ENCODE data around the gene FBXL17. TPM values are rescaled to one million over a fixed set of nuclear protein-coding genes. Genes with fewer than 3 reads are reported as not detected.

FBXL17 gene
- total RNA-seq, 1 donor from 2014 or later: 8.2 TPM

DNA sequence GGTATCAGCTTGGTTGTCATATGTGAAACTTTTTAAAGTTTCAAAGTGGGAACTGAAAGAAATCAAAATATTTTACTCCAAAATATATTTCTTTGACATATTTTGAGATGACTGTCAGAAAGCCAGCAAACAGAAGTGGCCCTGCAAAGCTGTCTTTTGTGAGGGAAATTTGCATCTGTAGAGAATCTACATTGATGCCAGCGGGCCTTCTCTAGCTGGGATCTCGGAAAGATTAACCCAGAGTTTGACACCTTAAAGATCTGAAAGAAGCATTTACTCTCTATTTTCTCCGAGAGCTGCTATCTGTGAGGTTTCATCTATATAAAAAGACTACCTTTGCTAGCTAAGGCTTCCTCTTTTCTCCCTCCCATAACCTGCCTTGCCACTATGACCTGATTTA is 303.6 kb downstream of the FBXL17 start:
- Mint-ChIP-seq H3K27me3 (ENCODE audit: insufficient read depth) (no peaks in the 10 kb centered on the region), H3K36me3 (ENCODE audit: low read depth) (no peaks in the 10 kb centered on the region), H3K4me1 (ENCODE audit: low read depth) (no peaks in the 10 kb centered on the region), H3K27ac (no peak overlapping the region), H3K9me3 (peaks cover 5% of the 10 kb centered on the region), H3K4me3 (no peak overlapping the region)
- intact Hi-C loops (cut with micrococcal nuclease): no loop called here
- DNase-seq (ENCODE audit: low spot score): no peak

DNA sequence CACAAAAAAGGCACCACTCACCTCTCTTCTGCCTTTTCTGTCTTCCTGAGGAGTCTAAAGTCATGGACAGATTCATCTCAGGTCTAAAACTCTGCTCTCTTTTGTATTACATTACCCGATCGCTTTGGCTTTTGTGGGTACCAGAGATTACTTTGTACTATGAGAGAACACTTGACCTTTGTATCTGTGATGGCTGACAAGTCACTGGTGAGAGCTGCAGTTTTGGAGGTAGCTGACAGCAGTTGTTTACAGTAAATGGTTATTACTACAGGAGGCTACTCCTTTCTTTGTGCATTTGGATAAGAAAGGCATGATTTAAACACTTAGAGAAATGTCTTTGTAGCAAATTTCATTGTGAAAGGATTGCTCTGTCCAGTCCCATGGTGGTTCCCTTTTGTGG is 307.3 kb downstream of the FBXL17 start:
- intact Hi-C loops (cut with micrococcal nuclease): no loop called here
- no peak overlapping the region for H3K27ac Mint-ChIP-seq
- no peaks in the 10 kb centered on the region for H3K4me1 Mint-ChIP-seq (ENCODE audit: low read depth)

DNA sequence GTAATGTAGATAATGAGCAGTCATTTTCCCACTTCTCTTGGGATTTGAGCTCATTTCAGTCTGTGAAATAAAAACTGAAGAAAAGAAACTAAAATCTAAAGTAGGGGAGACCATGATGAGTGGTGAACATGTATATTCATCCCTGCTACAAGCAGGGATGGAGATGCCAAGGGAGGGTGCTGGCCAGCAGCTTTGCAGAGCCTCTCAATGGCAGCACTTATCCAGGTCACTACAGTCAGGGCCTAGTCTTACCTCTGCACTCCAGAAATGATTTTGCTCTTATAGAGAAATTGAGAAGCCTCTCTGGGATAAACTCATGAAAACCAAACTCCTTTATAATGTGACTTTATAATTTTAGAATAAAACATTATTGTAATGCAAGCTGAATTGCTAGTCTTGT is 317.6 kb downstream of the FBXL17 start:
- H3K27ac Mint-ChIP-seq: no peak overlapping the region
- intact Hi-C loops (cut with micrococcal nuclease): no loop called here
- peaks cover 2% of the 10 kb centered on the region for H3K4me1 Mint-ChIP-seq (ENCODE audit: low read depth)
- H3K27me3 Mint-ChIP-seq (ENCODE audit: insufficient read depth): no peaks in the 10 kb centered on the region
- no peak for DNase-seq (ENCODE audit: low spot score)
- H3K36me3 Mint-ChIP-seq (ENCODE audit: low read depth): no peaks in the 10 kb centered on the region
- no peak overlapping the region for H3K4me3 Mint-ChIP-seq
- H3K9me3 Mint-ChIP-seq: no peaks in the 10 kb centered on the region

More for the DNA sequence above, 307.3 kb downstream of the FBXL17 start:
- Mint-ChIP-seq H3K9me3 (peaks cover 10% of the 10 kb centered on the region), H3K4me3 (no peak overlapping the region), H3K27me3 (ENCODE audit: insufficient read depth) (no peaks in the 10 kb centered on the region), H3K36me3 (ENCODE audit: low read depth) (peaks cover 1% of the 10 kb centered on the region)
- DNase-seq (ENCODE audit: low spot score): no peak

DNA sequence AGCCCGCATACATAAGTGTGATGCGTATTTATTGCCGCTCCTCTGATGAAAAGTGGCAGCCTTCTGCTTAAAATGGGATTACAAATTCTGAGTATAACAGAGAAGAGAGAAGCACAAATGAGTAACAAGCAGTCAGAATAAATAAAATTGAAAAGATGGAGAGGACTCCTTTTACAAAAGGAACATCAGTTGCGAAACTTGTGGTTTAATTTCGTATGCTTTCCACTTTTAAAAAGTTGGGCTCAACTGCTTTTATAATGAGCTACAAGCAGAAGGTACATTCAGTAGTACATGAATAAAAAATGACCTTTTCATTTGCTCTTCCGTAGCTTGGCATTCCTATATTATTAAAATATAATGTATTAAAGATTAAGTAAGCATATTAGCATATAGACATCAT is 320.0 kb downstream of the FBXL17 start:
- intact Hi-C loops (cut with micrococcal nuclease): no loop called here
- DNase-seq (ENCODE audit: low spot score): no peak
- Mint-ChIP-seq H3K27me3 (ENCODE audit: insufficient read depth) (no peaks in the 10 kb centered on the region), H3K4me3 (no peak overlapping the region), H3K36me3 (ENCODE audit: low read depth) (no peaks in the 10 kb centered on the region), H3K27ac (no peak overlapping the region), H3K4me1 (ENCODE audit: low read depth) (no peaks in the 10 kb centered on the region), H3K9me3 (no peaks in the 10 kb centered on the region)

DNA sequence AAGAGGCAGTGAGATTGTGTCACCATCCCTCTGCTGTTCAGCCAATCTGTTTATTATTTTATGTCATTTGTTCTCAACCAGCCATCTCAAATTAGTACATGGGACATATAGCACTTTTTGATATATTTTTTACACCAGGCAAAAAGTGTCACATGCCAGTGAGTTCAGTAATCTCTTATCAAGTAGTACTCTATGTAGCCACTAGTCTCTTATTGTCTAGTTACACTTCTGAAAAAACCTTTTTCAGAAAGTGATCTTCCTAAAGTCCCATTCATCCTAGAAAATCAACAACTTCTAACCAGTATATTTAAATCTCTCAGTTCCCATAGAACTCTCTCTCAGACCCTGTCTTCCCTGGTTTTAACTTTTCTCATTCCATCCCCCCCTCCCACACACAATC is 321.6 kb downstream of the FBXL17 start:
- intact Hi-C loops (cut with micrococcal nuclease): no loop called here
- H3K27ac Mint-ChIP-seq: no peak overlapping the region
- no peaks in the 10 kb centered on the region for H3K36me3 Mint-ChIP-seq (ENCODE audit: low read depth)
- H3K4me1 Mint-ChIP-seq (ENCODE audit: low read depth): no peaks in the 10 kb centered on the region
- DNase-seq (ENCODE audit: low spot score): no peak
- H3K27me3 Mint-ChIP-seq (ENCODE audit: insufficient read depth): no peaks in the 10 kb centered on the region
- H3K9me3 Mint-ChIP-seq: no peaks in the 10 kb centered on the region
- H3K4me3 Mint-ChIP-seq: no peak overlapping the region

DNA sequence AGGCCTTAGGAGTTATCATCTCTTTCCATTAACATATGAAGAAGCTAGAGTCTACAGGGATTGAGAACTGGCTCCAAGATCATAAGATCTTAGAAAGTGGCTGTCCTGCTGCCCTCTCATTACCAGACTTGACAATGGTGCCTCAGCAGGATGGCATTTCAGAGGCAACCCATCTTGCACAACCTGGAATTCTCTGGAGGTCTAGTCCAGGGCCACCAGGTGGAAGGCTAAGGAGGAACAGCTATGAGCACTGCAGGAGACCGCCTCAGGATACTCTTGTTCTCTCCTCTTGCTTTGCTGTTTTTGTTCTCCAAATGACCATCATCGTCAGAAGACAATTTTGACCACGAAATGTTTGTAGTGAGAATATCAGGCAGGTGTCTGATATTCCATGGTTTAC is 322.6 kb downstream of the FBXL17 start:
- H3K27me3 Mint-ChIP-seq (ENCODE audit: insufficient read depth): no peaks in the 10 kb centered on the region
- no peak overlapping the region for H3K27ac Mint-ChIP-seq
- H3K4me3 Mint-ChIP-seq: no peak overlapping the region
- no peaks in the 10 kb centered on the region for H3K4me1 Mint-ChIP-seq (ENCODE audit: low read depth)
- no peaks in the 10 kb centered on the region for H3K36me3 Mint-ChIP-seq (ENCODE audit: low read depth)
- intact Hi-C loops (cut with micrococcal nuclease): no loop called here
- DNase-seq (ENCODE audit: low spot score): no peak
- H3K9me3 Mint-ChIP-seq: no peaks in the 10 kb centered on the region

DNA sequence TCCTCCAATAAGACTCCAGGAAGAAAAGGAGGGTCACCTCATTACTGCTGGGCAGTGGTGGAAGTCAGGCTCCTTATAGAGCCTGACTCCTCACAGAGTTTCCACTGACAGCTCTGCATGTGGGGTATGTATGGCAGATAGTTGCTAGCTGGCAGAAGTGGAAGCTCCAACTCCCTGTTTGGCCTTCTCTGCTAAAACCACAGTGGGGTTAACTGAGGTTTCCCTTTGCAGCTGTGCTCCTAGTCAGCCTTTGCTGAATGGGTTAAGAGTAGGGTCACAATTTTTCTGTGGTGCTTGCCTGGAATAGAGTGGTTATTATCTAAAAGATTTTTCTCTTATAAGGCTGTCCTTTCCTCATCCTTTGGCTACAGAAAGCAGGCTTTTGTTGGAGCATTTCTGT is 327.5 kb downstream of the FBXL17 start:
- no peaks in the 10 kb centered on the region for H3K27me3 Mint-ChIP-seq (ENCODE audit: insufficient read depth)
- intact Hi-C loops (cut with micrococcal nuclease): no loop called here
- peaks cover 15% of the 10 kb centered on the region for H3K9me3 Mint-ChIP-seq
- no peaks in the 10 kb centered on the region for H3K4me1 Mint-ChIP-seq (ENCODE audit: low read depth)
- H3K36me3 Mint-ChIP-seq (ENCODE audit: low read depth): peaks cover 3% of the 10 kb centered on the region
- DNase-seq (ENCODE audit: low spot score): no peak
- no peak overlapping the region for H3K4me3 Mint-ChIP-seq
- H3K27ac Mint-ChIP-seq: no peak overlapping the region

DNA sequence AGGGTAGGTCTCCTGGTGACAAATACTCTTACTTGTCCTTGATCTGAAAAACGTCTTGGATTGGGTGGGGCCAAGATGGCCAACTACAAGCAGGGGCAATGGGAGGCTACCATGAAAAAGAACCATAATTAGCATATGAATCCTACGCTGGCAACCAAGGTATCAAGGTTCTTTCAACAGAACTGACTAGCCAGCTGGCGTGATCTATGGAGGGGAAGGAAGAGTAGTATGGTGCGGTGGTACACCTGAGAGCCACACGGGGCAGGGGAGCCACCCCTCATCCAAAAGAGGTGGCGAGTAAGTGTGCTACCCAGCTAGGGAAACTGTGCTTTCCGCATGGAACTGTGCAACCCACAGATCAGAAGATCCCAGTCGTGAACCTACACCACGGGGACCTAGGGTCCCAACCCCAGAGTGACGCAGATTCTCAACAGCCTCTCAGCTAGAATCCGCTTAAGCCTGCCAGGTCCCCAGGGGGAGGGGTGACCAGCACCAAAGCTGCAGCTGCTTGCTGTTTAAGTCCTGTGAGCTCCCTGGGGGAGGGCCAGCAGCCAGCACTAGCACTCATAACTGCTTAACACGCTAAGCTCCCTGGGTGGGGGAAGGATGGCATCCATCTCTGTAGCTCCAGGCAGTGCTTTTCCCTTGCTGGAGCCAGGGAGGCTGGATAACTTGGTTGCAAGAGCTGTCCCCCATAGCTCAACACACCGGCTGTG is 334.8 kb downstream of the FBXL17 start:
- H3K27ac Mint-ChIP-seq: no peak overlapping the region

DNA sequence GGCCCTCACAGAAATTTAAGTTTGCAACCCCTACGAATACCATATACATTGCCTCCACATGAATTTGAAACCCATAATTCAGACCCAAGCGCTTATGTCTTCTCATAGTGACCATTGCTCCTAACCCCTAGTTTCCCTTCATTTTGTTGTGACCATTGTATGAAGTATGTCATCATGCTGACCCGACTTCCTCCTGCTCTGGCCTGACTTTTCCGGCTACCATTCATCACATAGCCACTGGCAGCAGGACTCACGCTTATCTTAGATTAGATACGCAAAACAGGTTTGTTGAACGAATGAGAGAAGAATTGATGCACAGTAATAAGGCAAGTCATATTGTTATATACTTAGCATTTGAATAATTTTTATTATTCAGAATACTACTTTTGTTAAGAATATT is 345.4 kb downstream of the FBXL17 start:
- no peaks in the 10 kb centered on the region for H3K9me3 Mint-ChIP-seq
- no peak for DNase-seq (ENCODE audit: low spot score)
- H3K27me3 Mint-ChIP-seq (ENCODE audit: insufficient read depth): no peaks in the 10 kb centered on the region
- intact Hi-C loops (cut with micrococcal nuclease): no loop called here
- H3K36me3 Mint-ChIP-seq (ENCODE audit: low read depth): no peaks in the 10 kb centered on the region
- no peak overlapping the region for H3K27ac Mint-ChIP-seq
- H3K4me1 Mint-ChIP-seq (ENCODE audit: low read depth): no peaks in the 10 kb centered on the region
- H3K4me3 Mint-ChIP-seq: no peak overlapping the region

More for the DNA sequence above, 334.8 kb downstream of the FBXL17 start:
- no peaks in the 10 kb centered on the region for H3K27me3 Mint-ChIP-seq (ENCODE audit: insufficient read depth)
- no peak overlapping the region for H3K4me3 Mint-ChIP-seq
- no peaks in the 10 kb centered on the region for H3K4me1 Mint-ChIP-seq (ENCODE audit: low read depth)
- H3K9me3 Mint-ChIP-seq: peaks cover 33% of the 10 kb centered on the region
- no peak for DNase-seq (ENCODE audit: low spot score)
- H3K36me3 Mint-ChIP-seq (ENCODE audit: low read depth): peaks cover 3% of the 10 kb centered on the region
- intact Hi-C loops (cut with micrococcal nuclease): no loop called here

DNA sequence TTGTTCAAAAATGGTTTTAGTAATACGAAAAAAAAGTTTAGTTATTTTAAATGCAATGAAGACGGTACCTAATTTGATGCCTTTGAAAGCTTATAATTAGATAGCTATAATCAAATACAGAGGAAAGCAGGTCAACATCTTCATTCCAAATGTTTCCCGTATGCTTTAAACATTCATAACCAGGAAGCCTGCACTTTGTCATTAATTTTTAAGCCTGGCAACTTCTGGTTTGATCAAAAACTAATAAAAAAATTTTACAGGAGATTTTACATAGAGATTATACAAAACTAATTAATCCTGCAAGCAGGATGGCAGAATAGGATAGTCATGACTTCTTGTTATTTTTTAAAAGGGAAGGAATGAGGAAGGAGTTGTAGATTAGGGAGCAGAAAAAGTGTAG is 353.0 kb downstream of the FBXL17 start:
- H3K4me1 Mint-ChIP-seq (ENCODE audit: low read depth): no peaks in the 10 kb centered on the region
- no peaks in the 10 kb centered on the region for H3K27me3 Mint-ChIP-seq (ENCODE audit: insufficient read depth)
- no peaks in the 10 kb centered on the region for H3K9me3 Mint-ChIP-seq
- H3K36me3 Mint-ChIP-seq (ENCODE audit: low read depth): no peaks in the 10 kb centered on the region
- intact Hi-C loops (cut with micrococcal nuclease): no loop called here
- H3K4me3 Mint-ChIP-seq: no peak overlapping the region
- H3K27ac Mint-ChIP-seq: no peak overlapping the region
- DNase-seq (ENCODE audit: low spot score): no peak

DNA sequence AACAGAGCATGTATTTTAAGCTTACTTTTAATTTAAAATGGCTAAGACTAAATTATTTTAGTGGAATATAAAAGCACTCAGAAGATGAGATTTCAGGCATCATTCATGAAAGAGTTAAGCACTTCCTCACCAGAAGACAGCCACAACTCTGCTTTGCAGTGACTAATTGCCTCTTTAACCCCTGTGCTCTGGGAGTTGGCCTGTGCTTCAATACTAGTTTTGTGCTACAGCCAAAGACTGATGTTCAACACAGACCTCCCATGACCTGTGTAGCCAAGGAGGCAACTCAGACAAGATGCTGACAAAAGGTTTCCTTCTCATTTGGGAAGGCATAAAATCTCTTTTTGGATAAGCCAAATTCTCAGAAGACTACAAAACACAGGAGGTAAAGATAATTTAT is 353.5 kb downstream of the FBXL17 start:
- intact Hi-C loops (cut with micrococcal nuclease): no loop called here
- Mint-ChIP-seq H3K4me3 (no peak overlapping the region), H3K27ac (no peak overlapping the region), H3K36me3 (ENCODE audit: low read depth) (no peaks in the 10 kb centered on the region), H3K9me3 (no peaks in the 10 kb centered on the region), H3K27me3 (ENCODE audit: insufficient read depth) (no peaks in the 10 kb centered on the region), H3K4me1 (ENCODE audit: low read depth) (no peaks in the 10 kb centered on the region)
- DNase-seq (ENCODE audit: low spot score): no peak

DNA sequence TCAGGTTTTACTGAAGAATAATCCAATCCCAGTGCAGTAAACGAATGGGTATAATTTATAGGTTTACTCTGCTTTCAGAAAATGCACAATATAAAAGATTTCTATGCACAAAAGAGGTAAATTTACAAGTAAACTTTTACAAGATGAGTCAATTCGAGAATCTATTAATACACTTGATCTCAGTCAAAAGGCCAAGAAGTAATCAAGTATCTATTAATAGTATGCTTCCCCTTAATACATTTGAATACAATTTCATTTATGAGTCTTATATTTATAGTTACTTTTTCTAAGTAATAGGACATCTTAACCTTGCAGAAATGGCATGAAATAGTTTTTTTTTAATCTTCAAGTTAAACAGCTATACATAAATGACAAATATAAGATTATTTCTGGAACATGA is 355.9 kb downstream of the FBXL17 start:
- no peak overlapping the region for H3K4me3 Mint-ChIP-seq
- intact Hi-C loops (cut with micrococcal nuclease): no loop called here
- no peak for DNase-seq (ENCODE audit: low spot score)
- no peaks in the 10 kb centered on the region for H3K9me3 Mint-ChIP-seq
- no peaks in the 10 kb centered on the region for H3K36me3 Mint-ChIP-seq (ENCODE audit: low read depth)
- H3K27ac Mint-ChIP-seq: no peak overlapping the region
- no peaks in the 10 kb centered on the region for H3K4me1 Mint-ChIP-seq (ENCODE audit: low read depth)
- no peaks in the 10 kb centered on the region for H3K27me3 Mint-ChIP-seq (ENCODE audit: insufficient read depth)

DNA sequence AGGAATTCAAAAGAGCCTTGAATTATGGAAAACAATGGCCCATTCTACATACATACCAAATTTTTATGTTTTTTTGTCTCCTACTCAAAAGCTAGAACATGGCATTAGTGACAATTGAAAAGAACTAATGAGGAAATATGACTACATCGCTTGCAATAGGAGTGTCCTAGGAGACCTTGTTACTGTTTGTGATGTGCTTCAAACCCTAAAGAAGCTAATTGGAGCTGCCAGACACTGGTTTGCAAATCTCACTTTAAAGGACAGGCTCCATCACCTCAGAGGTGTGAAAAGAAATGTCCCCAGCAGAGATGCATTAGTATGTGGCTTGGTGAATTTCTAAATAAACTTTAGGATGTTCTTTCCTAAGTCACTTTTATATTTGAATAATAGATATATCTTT is 356.9 kb downstream of the FBXL17 start:
- Mint-ChIP-seq H3K27me3 (ENCODE audit: insufficient read depth) (no peaks in the 10 kb centered on the region), H3K36me3 (ENCODE audit: low read depth) (no peaks in the 10 kb centered on the region), H3K27ac (no peak overlapping the region), H3K4me3 (no peak overlapping the region), H3K4me1 (ENCODE audit: low read depth) (no peaks in the 10 kb centered on the region), H3K9me3 (no peaks in the 10 kb centered on the region)
- intact Hi-C loops (cut with micrococcal nuclease): no loop called here
- no peak for DNase-seq (ENCODE audit: low spot score)

DNA sequence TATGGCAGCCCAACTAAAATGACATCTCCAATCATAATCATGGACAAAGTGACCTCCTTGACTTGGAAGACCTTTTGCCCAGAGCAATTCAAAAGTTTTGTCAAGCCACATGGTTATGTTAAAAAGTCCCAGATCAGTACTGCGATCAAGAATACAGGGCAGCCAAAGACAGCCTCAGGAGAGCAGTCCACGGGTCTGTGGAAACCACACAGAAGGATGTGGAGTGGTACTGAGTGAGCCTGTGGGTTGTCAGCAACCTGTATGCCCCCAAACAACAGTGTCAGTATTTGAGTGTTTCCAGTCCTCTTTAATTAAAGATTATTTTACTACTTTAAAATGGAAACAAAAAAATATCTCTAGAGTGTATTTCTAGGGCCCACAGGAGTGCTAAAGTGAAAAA is 365.8 kb downstream of the FBXL17 start:
- peaks cover 1% of the 10 kb centered on the region for H3K36me3 Mint-ChIP-seq (ENCODE audit: low read depth)
- H3K27ac Mint-ChIP-seq: no peak overlapping the region
- H3K4me1 Mint-ChIP-seq (ENCODE audit: low read depth): no peaks in the 10 kb centered on the region
- no peak overlapping the region for H3K4me3 Mint-ChIP-seq
- intact Hi-C loops (cut with micrococcal nuclease): no loop called here
- H3K27me3 Mint-ChIP-seq (ENCODE audit: insufficient read depth): no peaks in the 10 kb centered on the region
- DNase-seq (ENCODE audit: low spot score): no peak
- no peaks in the 10 kb centered on the region for H3K9me3 Mint-ChIP-seq
